ENCODE results near the gene GIMAP4.
"Not testable (repeated sequence)": the region's sequence is repeated elsewhere in the genome, so short reads cannot be mapped to it uniquely, and the experiment has no call there.

The GIMAP4 gene

DNA sequence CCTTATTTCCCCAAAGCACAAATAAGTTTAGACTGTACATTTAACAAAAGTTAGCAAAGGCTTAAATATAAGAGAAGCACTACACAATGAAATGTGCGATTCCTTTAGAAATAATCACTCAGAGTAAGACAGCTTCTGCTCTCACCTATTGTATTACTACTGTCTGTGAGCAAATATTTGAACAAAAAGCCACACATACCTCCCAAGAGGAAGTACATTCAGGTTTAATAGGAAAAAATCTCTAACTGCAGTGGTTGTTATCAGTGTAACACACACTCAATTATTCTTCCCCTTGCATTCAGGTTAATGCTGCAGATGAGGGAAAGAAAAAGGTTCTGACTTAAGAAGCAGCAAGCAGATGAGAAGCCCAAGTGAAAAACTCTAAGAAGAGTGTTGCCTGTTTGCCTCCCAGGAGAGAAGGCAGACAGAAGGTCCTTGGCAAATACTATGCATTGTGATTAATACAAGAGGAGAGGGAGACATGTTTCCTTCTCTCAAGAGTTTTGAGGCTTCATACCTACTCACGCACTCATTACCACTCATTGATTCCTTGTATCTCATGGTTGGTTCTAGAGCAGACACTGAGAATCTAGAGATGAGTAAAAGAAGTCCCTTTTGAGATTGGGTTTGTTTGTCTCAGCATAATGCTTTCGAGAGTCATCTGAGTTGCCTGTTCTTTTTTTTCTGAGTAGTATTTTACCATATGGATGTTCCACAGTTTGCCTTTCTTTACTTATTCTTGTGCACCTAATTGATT lies 13.6 kb downstream of the GIMAP4 start:
- no peak for DNase-seq

DNA sequence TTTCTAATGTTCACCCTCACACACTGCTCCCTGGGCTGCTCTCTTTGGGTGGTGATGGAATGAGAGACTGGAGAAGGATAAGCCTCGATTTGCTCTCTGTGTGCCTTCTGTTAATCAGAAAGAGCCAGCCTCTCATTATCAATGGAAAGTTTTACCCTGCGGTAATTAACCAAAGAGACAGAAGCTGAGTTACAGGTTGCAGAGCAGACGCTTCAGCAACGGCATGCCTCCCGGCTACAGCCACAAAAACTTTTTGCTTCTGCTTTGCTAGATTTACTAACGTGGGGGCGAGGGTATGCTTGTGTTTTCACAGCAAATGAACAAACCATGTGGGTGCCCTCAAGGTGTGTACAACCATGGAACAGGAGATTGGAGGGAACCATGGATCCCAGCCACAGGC lies 18.0 kb downstream of the GIMAP4 start:
- DNase-seq = no peak

DNA sequence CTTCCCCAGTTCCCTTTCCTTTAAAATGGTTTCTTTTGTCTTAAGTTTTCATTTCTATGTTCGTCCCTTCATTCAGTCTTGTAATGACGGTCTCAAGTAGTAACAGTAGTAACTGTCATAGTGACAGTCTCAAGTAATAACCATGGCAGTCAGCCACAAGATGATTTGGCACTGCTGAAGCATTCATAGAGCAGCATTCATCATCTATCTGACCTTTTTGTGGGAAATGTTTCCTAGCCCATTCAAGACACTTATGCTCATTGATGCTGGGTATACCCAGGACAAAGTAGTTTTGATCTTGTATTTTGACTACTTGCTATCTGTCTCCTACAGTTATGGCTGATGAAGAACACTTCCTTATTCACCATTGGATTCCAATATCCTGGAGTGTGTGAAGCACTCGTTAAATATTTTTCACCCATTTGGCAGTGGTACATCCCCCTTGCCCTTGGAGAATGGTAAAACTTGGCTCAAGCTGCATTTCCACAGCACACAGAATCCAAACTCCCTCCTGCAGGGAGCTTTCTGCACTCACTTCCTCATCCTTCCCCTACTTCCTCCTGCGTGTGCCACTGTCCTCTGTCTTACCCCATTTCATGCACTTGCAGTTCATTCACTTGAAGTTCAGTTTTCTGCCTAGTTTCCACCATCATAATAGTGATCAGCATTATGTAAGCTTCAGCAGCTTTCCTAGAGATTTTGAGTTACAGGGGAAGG lies 19.0 kb downstream of the GIMAP4 start:
- DNase-seq = no peak

DNA sequence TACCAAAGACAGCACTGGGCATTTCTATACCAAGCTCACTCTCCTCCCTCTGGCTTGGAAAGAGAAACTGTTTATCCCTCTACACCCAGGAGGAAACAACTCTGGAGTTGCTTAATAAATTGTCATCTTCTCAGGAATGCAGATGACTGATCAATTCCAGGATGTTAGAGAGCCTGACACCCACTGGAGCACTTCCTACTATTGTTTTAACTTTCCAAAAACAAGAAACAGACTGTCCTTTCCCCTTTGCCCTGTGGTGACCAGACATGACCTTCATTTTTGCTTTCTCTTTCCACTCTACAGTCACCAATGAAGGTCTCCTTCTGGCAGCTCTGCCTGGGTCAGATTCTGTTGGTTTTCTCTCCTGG lies 19.6 kb downstream of the GIMAP4 start:
- DNase-seq = no peak

DNA sequence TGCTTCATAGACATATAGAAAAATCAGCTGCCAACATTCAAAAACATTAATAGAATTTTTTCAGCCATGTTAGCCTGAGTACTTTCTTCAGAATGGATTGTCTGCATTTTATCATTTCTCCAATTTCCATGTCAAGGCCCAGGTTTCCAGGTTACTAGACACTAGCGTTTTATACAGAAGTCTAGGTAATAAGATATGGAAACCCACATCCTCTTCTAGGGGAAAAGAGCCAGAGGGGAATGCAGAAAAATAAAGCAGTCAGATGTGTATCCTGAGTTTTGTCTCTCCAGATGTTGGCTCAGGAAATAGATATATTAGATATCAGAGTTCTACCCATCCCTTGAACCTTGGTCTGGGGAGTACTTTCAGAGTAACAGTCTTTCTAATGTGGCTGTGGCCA lies 20.4 kb downstream of the GIMAP4 start:
- DNase-seq = no peak

DNA sequence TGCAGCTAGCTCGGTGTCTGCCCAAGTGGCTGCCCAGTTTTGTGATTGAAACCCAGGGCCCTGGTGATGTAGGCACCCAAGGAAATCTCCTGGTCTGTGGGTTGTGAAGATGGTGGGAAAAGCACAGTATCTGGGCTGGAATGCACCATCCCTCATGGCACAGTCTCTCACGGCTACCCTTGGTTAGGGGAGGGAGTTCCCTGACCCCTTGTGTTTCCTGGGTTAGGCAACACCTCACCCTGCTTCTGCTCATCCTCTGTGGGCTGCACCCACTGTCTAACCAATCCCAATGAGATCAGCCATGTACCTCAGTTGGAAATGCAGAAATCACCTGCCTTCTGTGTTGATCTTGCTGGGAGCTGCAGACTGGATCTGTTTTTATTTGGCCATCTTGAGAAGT lies 27.6 kb downstream of the GIMAP4 start:
- DNase-seq = no peak

DNA sequence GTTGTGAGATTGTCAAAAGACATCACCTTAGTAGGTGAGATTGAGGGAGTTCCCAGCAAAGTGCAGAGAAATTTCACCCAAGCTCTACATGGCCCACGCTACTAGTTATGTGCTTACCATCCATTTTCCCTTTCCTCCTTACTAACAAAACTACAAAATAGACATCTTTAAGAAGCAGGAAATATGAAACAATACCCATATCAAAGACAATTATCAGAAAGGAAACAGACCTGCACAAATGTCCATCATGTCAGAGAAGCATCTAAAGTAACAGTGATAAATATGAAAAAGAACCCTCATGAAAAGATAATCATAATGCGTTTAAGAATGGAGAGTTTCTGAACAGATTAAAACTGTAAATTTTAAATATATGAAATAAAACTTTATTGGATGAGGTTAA lies 28.2 kb downstream of the GIMAP4 start:
- DNase-seq = no peak

DNA sequence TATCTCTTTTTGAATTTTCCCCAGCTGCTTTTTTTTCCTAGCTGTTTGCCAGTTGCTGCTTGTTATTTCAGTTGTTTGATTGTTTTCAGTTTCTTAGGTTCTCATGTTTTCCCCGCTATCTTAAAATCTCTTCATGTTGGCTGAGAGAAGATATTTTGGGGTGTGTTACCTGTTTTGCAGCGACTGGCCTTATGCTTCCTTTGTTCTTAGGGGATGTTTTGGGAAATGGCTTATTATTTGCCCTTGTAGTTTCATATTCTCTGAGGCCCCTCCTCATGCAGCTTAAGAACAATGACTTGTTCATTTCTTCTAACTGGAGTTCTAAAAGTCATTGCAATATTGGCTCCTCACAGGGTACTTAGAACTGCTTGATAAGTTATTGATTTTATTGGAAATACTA lies 36.4 kb downstream of the GIMAP4 start:
- not testable (repeated sequence) for DNase-seq

DNA sequence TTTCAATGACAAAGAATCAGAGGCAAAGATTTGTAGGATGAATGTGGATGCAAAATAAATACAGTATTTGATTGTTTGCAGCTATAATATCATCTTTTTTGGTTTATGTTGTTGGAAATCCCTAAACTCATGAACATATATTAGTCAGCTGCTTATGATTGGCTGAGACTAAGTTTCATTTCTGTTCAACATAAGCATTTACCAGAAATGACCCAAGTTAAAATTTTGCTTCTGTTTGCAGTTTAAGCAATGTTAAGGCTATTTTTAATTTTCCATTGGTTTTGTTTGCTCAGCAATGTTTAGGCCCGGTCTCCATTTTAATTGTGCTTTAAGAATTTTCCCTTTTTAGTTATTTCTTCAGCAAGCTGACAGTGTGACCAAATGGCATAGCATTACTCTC lies 43.0 kb downstream of the GIMAP4 start:
- DNase-seq = no peak

DNA sequence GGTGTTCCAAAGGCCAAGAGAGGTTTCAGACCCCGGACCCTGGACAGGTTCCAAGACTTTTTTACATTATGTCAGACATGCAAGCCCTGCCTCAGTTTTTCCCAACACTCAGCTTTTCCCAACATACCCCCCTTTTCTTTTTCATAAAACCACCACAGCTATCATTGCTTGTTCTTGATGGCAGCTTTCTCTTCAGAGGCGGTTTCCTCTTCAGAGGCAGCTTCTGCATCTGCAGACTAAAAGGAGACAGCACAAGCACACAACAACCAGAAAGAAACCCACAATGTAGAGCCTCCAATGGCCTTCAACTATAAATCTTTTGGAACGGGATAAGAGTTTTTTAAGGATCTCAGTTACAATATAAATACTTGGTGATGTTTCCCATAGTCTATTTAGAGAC lies 45.7 kb downstream of the GIMAP4 start:
- no peak for DNase-seq

DNA sequence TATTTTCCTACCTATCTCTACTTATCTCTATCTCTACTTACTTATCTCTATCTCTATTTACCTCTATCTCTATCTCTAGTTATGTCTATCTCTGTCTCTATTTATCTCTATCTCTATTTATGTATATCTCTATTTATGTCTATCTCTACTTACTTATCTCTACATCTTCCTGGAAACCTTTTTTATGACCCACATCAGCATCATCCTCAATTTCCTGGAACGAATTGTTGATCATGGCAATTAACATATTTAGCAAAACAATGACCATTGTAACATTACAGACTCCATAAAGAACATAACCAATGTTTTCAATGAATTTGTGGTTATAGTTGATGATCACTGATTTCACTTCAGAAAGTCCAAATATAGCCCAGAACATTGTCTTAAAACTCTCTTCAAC lies 46.7 kb downstream of the GIMAP4 start:
- DNase-seq = no peak

DNA sequence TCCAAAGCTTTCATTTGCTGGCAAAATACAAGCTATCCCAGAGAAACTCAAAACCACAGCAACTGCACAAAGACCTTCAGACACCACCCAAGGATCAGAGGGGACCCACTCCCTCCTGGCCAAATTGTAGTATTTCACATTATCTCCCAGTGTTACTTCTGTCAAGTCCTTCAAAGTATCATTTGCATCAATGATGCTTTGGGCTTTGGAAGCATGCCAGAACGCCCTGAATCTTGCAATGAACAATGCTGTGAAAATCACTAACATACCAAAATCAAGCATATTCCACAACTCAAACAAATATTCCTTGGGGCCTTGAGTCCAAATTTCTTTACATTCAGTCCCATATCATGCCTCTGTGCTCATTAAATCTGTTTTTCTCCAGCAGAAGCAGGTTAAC lies 47.2 kb downstream of the GIMAP4 start:
- not testable (repeated sequence) for DNase-seq

DNA sequence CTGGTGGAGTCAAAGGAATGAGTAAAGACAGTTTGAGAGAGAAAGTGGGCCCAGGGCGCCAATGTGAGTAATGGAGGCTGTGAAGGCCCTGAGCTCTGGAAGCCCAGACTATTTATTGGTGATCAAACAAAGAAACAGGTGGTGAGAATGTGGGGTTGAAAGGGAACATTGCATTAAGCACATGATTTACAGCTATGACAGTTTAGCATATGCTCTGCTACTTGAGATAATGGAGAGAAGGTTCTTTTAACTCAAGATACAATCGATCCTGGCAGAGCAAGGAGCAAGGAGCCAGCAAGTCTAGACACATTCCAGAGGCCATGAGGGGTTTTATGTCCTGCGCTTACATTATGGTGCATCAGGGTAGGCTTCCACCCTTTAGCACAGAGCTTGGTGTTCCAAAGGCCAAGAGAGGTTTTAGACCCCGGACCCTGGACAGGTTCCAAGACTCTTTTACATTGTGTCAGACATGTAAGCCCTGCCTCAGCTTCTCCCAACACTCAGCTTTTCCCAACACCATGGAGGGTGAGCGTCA lies 48.1 kb downstream of the GIMAP4 start:
- not testable (repeated sequence) for DNase-seq

DNA sequence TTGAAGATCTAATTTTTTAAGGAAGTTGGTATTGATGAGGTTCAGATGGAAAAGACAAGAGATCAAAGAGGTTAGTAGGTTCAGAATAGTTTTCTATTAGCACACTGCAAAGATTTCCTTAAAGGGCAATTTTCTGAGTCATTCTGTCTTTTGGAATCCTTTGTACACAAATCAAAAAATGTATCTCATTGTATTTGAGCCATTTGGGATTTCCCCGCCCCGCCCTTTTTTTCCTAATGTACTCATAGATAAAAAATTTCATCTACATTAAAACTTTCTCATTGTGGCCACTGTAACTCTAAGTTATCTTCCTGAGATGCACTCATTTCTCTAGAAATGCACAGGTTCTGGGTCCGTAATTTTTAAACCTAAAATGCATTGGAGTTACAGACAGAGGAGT lies 52.9 kb downstream of the GIMAP4 start:
- no peak for DNase-seq

DNA sequence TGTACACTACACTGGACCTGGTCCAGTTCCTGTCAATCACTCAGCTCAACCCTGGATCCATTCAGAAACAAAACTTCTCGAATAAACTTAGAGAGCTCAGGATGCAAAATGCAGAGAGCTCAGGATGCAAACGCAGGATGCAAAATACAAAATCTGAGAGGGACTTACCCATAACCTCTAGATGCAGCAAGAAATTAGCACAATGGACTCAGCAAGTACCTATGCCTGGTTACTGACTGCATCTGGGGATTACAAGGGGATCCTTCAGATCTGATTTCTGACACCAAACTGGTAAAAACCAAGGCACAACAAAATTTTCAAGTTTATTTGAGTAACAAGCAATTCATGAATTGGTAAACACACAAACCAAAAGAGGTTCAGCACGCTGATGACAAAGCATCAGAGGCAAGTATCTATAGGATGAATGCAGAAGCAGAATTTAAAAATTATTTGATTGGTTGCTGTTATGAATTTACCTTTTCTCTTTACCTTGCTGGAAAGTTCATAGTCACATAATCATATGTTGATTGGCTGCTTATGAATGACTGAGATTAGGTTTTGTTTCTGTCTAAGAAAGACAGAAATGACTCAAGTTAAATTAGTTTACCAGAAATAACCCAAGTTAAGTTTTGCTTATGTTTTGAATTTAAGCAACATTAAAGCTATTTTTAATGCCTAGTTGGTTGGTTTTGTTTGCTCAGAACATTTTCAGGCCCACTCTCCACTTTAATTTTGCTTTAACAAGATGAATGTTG lies 53.6 kb downstream of the GIMAP4 start:
- DNase-seq = no peak

DNA sequence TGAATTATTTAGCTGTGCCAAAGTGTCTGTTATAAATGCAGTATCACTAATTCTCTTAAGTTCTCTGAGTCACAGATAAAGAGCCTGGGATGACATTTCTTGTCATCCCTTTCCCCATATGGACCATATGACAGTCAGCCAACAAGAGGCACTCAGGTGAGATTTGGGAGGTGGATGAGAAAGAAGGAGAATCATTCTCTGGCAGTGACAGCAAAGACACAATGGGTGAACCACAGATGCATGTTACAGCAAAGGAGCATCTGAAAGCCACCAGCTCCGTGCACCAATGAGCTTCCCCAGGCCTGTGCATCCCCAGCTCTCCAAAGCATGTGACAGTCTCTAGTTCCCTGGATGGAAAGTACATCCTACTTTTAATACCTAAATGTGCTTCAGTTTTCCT lies 54.2 kb downstream of the GIMAP4 start:
- DNase-seq = no peak

All from NCI-H187 (cell line).